AG04450 (cell line): Measurements from ENCODE around the gene KLHL29. TPM values are rescaled to one million over a fixed set of nuclear protein-coding genes. Genes with fewer than 3 reads are reported as not detected.
A peak's percentile ranks its signal among the peaks of the same experiment; 100 is the strongest.

ENCODE experiments used
- CTCF ChIA-PET: fragments of 300-600, 350-600 bp; formaldehyde crosslinking; extraction: SDS; loops from one replicate; lab custom pipeline; 2022; ENCODE audit warnings: antibody characterized with exemption, inconsistent platforms; lab: Charles Lee
- POLR2A ChIA-PET: fragments of 350-600 bp; formaldehyde crosslinking; extraction: SDS; loops from one replicate; lab custom pipeline; 2021; ENCODE audit warnings: antibody characterized with exemption, inconsistent platforms; lab: Yijun Ruan, JAX
- DNase-seq: peaks from one replicate; pipeline ENCODE4 v3.0.0-alpha.2; 2011; ENCODE audit warnings: low read depth, low spot score
- H3K27ac ChIP-seq: one replicate; pipeline ENCODE4 v1.5.1; 2012; ENCODE audit warnings: low read depth, low read length, control low read depth
- H3K27me3 ChIP-seq: one replicate; pipeline ENCODE4 v1.6.0; 2012; ENCODE audit warnings: low read length; ENCODE audit not compliant: control insufficient read depth, insufficient read depth
- H3K4me3 ChIP-seq: 2 replicates; pipeline ENCODE4 v1.5.1; 2011; ENCODE audit warnings: mild to moderate bottlenecking, low read depth, low read length, control low read depth
- H3K9me3 ChIP-seq: 2 replicates; pipeline ENCODE4 v1.5.1; 2012; ENCODE audit warnings: low read length; ENCODE audit not compliant: control insufficient read depth, insufficient read depth
- CTCF ChIP-seq: IDR thresholded peaks from 2 replicates; pipeline ENCODE4 v1.5.1; 2011; ENCODE audit warnings: low read depth, low read length, control low read depth, inconsistent platforms
- polyA plus RNA-seq: library from polyadenylated mRNA; depleted of rRNA; stranded (reverse); fragments of >200 nt; gene quantifications from 2 replicates; pipeline ENCODE4 v1.2.3, GENCODE V29; 2011

KLHL29 gene
- polyA plus RNA-seq, 1 experiment = 3.6 TPM

GRCh38 chr2:23532391-23533337, 147.7 kb downstream of the KLHL29 start:
- Histone ChIP-seq H3K9me3 (no peaks in the 10 kb centered on the region; the same call in 1 of the 2 replicates), H3K4me3 (0 out of 2 replicates have a peak overlapping the region, but pooled peaks have one; percentile 4), H3K27ac (no peak overlapping the region), H3K27me3 (no peaks in the 10 kb centered on the region)
- DNase-seq = no peak
- TF ChIP-seq CTCF = no peak
- ChIA-PET POLR2A (interaction anchor here (0.9 kb wide), 1 partner anchor 146 kb away, joined by 3 read pairs; no protein-coding TSS in a partner anchor), CTCF (no interaction called here)

- ChIA-PET CTCF (no interaction called here), POLR2A (no interaction called here)
- Histone ChIP-seq H3K27ac (no peak overlapping the region), H3K27me3 (no peaks in the 10 kb centered on the region), H3K4me3 (no peak overlapping the region), H3K9me3 (no peaks in the 10 kb centered on the region; the same call in 1 of the 2 replicates)
- no peak for TF ChIP-seq CTCF
- no peak for DNase-seq
Observed at GRCh38 chr2:23533338-23533695, 148.3 kb downstream of the KLHL29 start.

- Histone ChIP-seq H3K4me3 (no peak overlapping the region), H3K27me3 (no peaks in the 10 kb centered on the region), H3K9me3 (no peaks in the 10 kb centered on the region; the same call in 1 of the 2 replicates), H3K27ac (peak overlapping the region; percentile 2)
- DNase-seq = no peak
- ChIA-PET POLR2A (no interaction called here), CTCF (no interaction called here)
- TF ChIP-seq CTCF = no peak
Observed at GRCh38 chr2:23534771-23535170, 149.8 kb downstream of the KLHL29 start.

- H3K27ac ChIP-seq = no peak overlapping the region
- no peak for TF ChIP-seq CTCF
- no peak overlapping the region for H3K4me3 ChIP-seq
- ChIA-PET CTCF (no interaction called here), POLR2A (no interaction called here)
- H3K27me3 ChIP-seq = peaks cover 2% of the 10 kb centered on the region
- DNase-seq = no peak
- H3K9me3 ChIP-seq = no peaks in the 10 kb centered on the region; the same call in 1 of the 2 replicates
Observed at GRCh38 chr2:23536326-23536725, 151.3 kb downstream of the KLHL29 start.

- Histone ChIP-seq H3K27me3 (peaks cover 2% of the 10 kb centered on the region), H3K9me3 (no peaks in the 10 kb centered on the region), H3K27ac (no peak overlapping the region), H3K4me3 (no peak overlapping the region)
- POLR2A ChIA-PET = no interaction called here
- TF ChIP-seq CTCF = no peak
- DNase-seq = no peak
- CTCF ChIA-PET = no interaction called here
Observed at GRCh38 chr2:23537991-23538390, 153.0 kb downstream of the KLHL29 start.
